GM12878 (cell line): Measurements from ENCODE around the gene TRDMT1. TPM values are rescaled to one million over a fixed set of nuclear protein-coding genes. Genes with fewer than 3 reads are reported as not detected.

ENCODE experiments used
- BMI1 ChIP-seq: fragments of 450-650 bp; IDR thresholded peaks from 2 replicates; pipeline ENCODE4 v1.6.1; 2016; ENCODE audit warnings: mild to moderate bottlenecking, moderate library complexity, borderline replicate concordance
- CHD1 ChIP-seq: IDR thresholded peaks from 2 replicates; pipeline ENCODE4 v1.6.1; 2012; ENCODE audit warnings: low read depth, low read length, improper control_type of control experiment
- CHD2 ChIP-seq: IDR thresholded peaks from 2 replicates; pipeline ENCODE4 v1.6.1; 2011; ENCODE audit warnings: low read depth, low read length, improper control_type of control experiment, borderline replicate concordance
- CREB1 ChIP-seq: IDR thresholded peaks from 2 replicates; pipeline ENCODE4 v1.6.1; 2012; ENCODE audit warnings: low read depth, mild to moderate bottlenecking, inconsistent platforms
- CREM ChIP-seq: IDR thresholded peaks from 2 replicates; pipeline ENCODE4 v1.6.1; 2014; ENCODE audit warnings: antibody characterized with exemption, low read depth
- FOXM1 ChIP-seq: IDR thresholded peaks from 2 replicates; pipeline ENCODE4 v1.6.1; 2012; ENCODE audit warnings: low read depth, mild to moderate bottlenecking, inconsistent platforms, low read length, moderate library complexity
- HSF1 ChIP-seq: fragments of 150-350 bp; IDR thresholded peaks from 2 replicates; pipeline ENCODE4 v1.6.1; 2014; ENCODE audit warnings: mild to moderate bottlenecking, low read depth, low read length
- IKZF1 ChIP-seq: fragments of 450-650 bp; conservative IDR thresholded peaks from 2 replicates; pipeline ENCODE4 v1.6.1; 2017; ENCODE audit warnings: antibody characterized with exemption, mild to moderate bottlenecking
- IRF4 ChIP-seq: IDR thresholded peaks from 2 replicates; pipeline ENCODE4 v1.6.1; 2011; ENCODE audit warnings: low read depth, low read length
- MTA2 ChIP-seq: fragments of 450-650 bp; IDR thresholded peaks from 2 replicates; pipeline ENCODE4 v1.6.1; 2016; ENCODE audit warnings: low read depth, mild to moderate bottlenecking, moderate library complexity
- MXI1 ChIP-seq: fragments of 150-350 bp; IDR thresholded peaks from 2 replicates; pipeline ENCODE4 v1.6.1; 2011; ENCODE audit warnings: low read depth, mild to moderate bottlenecking, inconsistent platforms, low read length, improper control_type of control experiment
- MYB ChIP-seq: fragments of 150-350 bp; IDR thresholded peaks from 2 replicates; pipeline ENCODE4 v1.6.1; 2014; ENCODE audit warnings: mild to moderate bottlenecking, low read depth, low read length, borderline replicate concordance
- NFIC ChIP-seq: IDR thresholded peaks from 2 replicates; pipeline ENCODE4 v1.6.1; 2012; ENCODE audit warnings: low read depth, mild to moderate bottlenecking, inconsistent platforms, low read length, moderate library complexity
- PAX5 ChIP-seq: IDR thresholded peaks from 2 replicates; pipeline ENCODE4 v1.6.1; 2011; ENCODE audit warnings: low read depth, low read length, borderline replicate concordance
- PRDM15 ChIP-seq: fragments of 450-650 bp; formaldehyde crosslinking; IDR thresholded peaks from 2 replicates; pipeline ENCODE4 v1.4.0; 2020; ENCODE audit warnings: mild to moderate bottlenecking, moderate library complexity
- RBBP5 ChIP-seq: fragments of 200-600 bp; sonication (generic); conservative IDR thresholded peaks from 2 replicates; pipeline ENCODE4 v1.6.1; 2016
- RUNX3 ChIP-seq: IDR thresholded peaks from 2 replicates; pipeline ENCODE4 v1.6.1; 2012; ENCODE audit warnings: low read length, inconsistent platforms
- SREBF1 ChIP-seq: IDR thresholded peaks from 2 replicates; pipeline ENCODE4 v1.6.1; 2012; ENCODE audit warnings: mild to moderate bottlenecking, low read length
- SUPT20H ChIP-seq: IDR thresholded peaks from 2 replicates; pipeline ENCODE4 v1.6.1; 2011; ENCODE audit warnings: low read depth, mild to moderate bottlenecking, low read length, moderate library complexity, borderline replicate concordance; ENCODE audit not compliant: control insufficient read depth
- TBL1XR1 ChIP-seq: IDR thresholded peaks from 2 replicates; pipeline ENCODE4 v1.6.1; 2012; ENCODE audit warnings: low read depth, low read length, improper control_type of control experiment
- ZNF207 ChIP-seq: fragments of 450-650 bp; IDR thresholded peaks from 2 replicates; pipeline ENCODE4 v1.6.1; 2014; ENCODE audit warnings: antibody characterized with exemption, mild to moderate bottlenecking, borderline replicate concordance
- ZNF622 ChIP-seq: fragments of 450-650 bp; IDR thresholded peaks from 2 replicates; pipeline ENCODE4 v1.6.1; 2017; ENCODE audit warnings: mild to moderate bottlenecking, inconsistent platforms
- polyA plus RNA-seq, 11 experiments: library from polyadenylated mRNA; depleted of rRNA in 4 of 11; unstranded in 6 of 11; stranded (reverse) in 5 of 11; fragments of >200 nt; fragmentation: Nextera tagmentation in 4 of 11; fragmentation: Illumina TruSeq in 1 of 11; extraction: Ambion mirVana in 4 of 11; extraction: Trizol in 1 of 11; gene quantifications; 1 replicate in 1 of 11; 2 replicates in 10 of 11; pipeline versions ENCODE4 v1.2.1 to v1.2.3, GENCODE V29; 2011 to 2016; ENCODE audit warnings: inconsistent platforms in 2 of 11, missing spikeins in 2 of 11, low read depth in 1 of 11
- total RNA-seq, 4 experiments: library from RNA; depleted of rRNA in 3 of 4; stranded (reverse); fragments of >200 nt in 3 of 4; fragmentation: Illumina TruSeq in 1 of 4; extraction: Trizol in 1 of 4; gene quantifications; 2 replicates each; pipeline versions ENCODE4 v1.2.1 to v1.2.3, GENCODE V29; 2013 to 2021
- TF ChIP-seq, protein P1 (sequence below): fragments of 450-650 bp; IDR thresholded peaks from 2 replicates; pipeline ENCODE4 v1.6.1; 2016; ENCODE audit warnings: mild to moderate bottlenecking
- TF ChIP-seq, protein P2 (sequence below): IDR thresholded peaks from 2 replicates; pipeline ENCODE4 v1.6.1; 2011; ENCODE audit warnings: borderline replicate concordance, low read depth, mild to moderate bottlenecking, moderate library complexity, low read length; ENCODE audit not compliant: insufficient read depth, poor library complexity, severe bottlenecking

TRDMT1 gene
- total and polyA plus RNA-seq, 10 of the 15 experiments (the other 5 are each of a cell fraction or from before 2014, with no cell fraction given): 2.3 to 9.7 (median 4.6) TPM

- no peak for TF ChIP-seq ZNF207
- TF ChIP-seq BMI1: peak; percentile 65; the same call in 1 of the 2 replicates
- TF ChIP-seq PAX5: 0 out of 2 replicates have a peak, but pooled peaks have one; percentile 53
- TF ChIP-seq, protein P1, sequence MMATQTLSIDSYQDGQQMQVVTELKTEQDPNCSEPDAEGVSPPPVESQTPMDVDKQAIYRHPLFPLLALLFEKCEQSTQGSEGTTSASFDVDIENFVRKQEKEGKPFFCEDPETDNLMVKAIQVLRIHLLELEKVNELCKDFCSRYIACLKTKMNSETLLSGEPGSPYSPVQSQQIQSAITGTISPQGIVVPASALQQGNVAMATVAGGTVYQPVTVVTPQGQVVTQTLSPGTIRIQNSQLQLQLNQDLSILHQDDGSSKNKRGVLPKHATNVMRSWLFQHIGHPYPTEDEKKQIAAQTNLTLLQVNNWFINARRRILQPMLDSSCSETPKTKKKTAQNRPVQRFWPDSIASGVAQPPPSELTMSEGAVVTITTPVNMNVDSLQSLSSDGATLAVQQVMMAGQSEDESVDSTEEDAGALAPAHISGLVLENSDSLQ: peak; percentile 85
- no peak for TF ChIP-seq HSF1
- TF ChIP-seq IKZF1: peak; percentile 73
- peak; percentile 57; the same call in 1 of the 2 replicates for TF ChIP-seq CREM
- TF ChIP-seq MYB: 0 out of 2 replicates have a peak, but pooled peaks have one; percentile 33
- TF ChIP-seq SUPT20H: no peak
- peak; percentile 41; the same call in 1 of the 2 replicates for TF ChIP-seq CHD2
- no peak for TF ChIP-seq ZNF622
- peak; percentile 87 for TF ChIP-seq MTA2
- TF ChIP-seq CREB1: peak; percentile 50
- TF ChIP-seq MXI1: 0 out of 2 replicates have a peak, but pooled peaks have one; percentile 20
- no peak for TF ChIP-seq SREBF1
- TF ChIP-seq PRDM15 (CRISPR knock-in tag): no peak
- no peak for TF ChIP-seq CHD1
- TF ChIP-seq IRF4: peak; percentile 81
- peak; percentile 75 for TF ChIP-seq NFIC
- TF ChIP-seq, protein P2, sequence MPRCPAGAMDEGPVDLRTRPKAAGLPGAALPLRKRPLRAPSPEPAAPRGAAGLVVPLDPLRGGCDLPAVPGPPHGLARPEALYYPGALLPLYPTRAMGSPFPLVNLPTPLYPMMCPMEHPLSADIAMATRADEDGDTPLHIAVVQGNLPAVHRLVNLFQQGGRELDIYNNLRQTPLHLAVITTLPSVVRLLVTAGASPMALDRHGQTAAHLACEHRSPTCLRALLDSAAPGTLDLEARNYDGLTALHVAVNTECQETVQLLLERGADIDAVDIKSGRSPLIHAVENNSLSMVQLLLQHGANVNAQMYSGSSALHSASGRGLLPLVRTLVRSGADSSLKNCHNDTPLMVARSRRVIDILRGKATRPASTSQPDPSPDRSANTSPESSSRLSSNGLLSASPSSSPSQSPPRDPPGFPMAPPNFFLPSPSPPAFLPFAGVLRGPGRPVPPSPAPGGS: peak; percentile 28
- peak; percentile 46; the same call in 1 of the 2 replicates for TF ChIP-seq TBL1XR1
- peak; percentile 73 for TF ChIP-seq RUNX3
- TF ChIP-seq RBBP5: no peak
- TF ChIP-seq FOXM1: peak; percentile 49; the same call in 1 of the 2 replicates
Observed at GRCh38 chr10:17216217-17216900, 14.9 kb upstream of the TRDMT1 start (continued).
